GM13976 (cell line): Measurements from ENCODE around the gene ACER1.

Source experiments
- DNase-seq: peaks from one replicate; pipeline ENCODE4 v3.0.0; 2012; ENCODE audit warnings: low spot score
- CTCF ChIP-seq: IDR thresholded peaks from 2 replicates; pipeline ENCODE4 v1.5.1; 2012; ENCODE audit warnings: borderline replicate concordance, mild to moderate bottlenecking; ENCODE audit not compliant: insufficient read depth; ENCODE audit errors: extremely low read depth, missing control alignments, control extremely low read depth
- in situ Hi-C: fragments of 300-500 bp; cut with MboI; formaldehyde crosslinking; loops from one replicate; pipeline ENCODE4 v1.12.0; 2022; ENCODE audit warnings: low sequenced_read_pairs, mixed read lengths, inconsistent platforms; ENCODE audit not compliant: unreplicated experiment

ACER1 gene

GRCh38 chr19:6278740-6279619 is 54.4 kb downstream of the ACER1 start:
- in situ Hi-C loops = no loop called here
- TF ChIP-seq CTCF = no peak
- peak; percentile 32 for DNase-seq

- in situ Hi-C loops = no loop called here
- no peak for DNase-seq
- TF ChIP-seq CTCF = no peak
Observed at GRCh38 chr19:6278051-6278450, 55.4 kb downstream of the ACER1 start.

GRCh38 chr19:6276447-6276846 is 57.0 kb downstream of the ACER1 start:
- DNase-seq = no peak
- TF ChIP-seq CTCF = no peak
- in situ Hi-C loops = no loop called here

GRCh38 chr19:6275170-6275744 is 58.2 kb downstream of the ACER1 start:
- DNase-seq = no peak
- no peak for TF ChIP-seq CTCF
- in situ Hi-C loops = no loop called here

- no peak for TF ChIP-seq CTCF
- DNase-seq = no peak
- in situ Hi-C loops = no loop called here
Observed at GRCh38 chr19:6274756-6275155, 58.7 kb downstream of the ACER1 start.

- in situ Hi-C loops = no loop called here
- peak; percentile 25 for DNase-seq
- TF ChIP-seq CTCF = no peak
Observed at GRCh38 chr19:6273701-6274601, 59.5 kb downstream of the ACER1 start.
